GM12878 (cell line): Measurements from ENCODE around the gene MATN1. TPM values are rescaled to one million over a fixed set of nuclear protein-coding genes. Genes with fewer than 3 reads are reported as not detected.

ENCODE experiments used
- CREB1 ChIP-seq: IDR thresholded peaks from 2 replicates; pipeline ENCODE4 v1.6.1; 2012; ENCODE audit warnings: low read depth, mild to moderate bottlenecking, inconsistent platforms
- HDAC2 ChIP-seq: fragments of 200-600 bp; sonication (generic); IDR thresholded peaks from 2 replicates; pipeline ENCODE4 v1.6.1; 2017
- IKZF1 ChIP-seq: fragments of 450-650 bp; conservative IDR thresholded peaks from 2 replicates; pipeline ENCODE4 v1.6.1; 2017; ENCODE audit warnings: antibody characterized with exemption, mild to moderate bottlenecking
- IRF4 ChIP-seq: IDR thresholded peaks from 2 replicates; pipeline ENCODE4 v1.6.1; 2011; ENCODE audit warnings: low read depth, low read length
- KAT2A ChIP-seq: conservative IDR thresholded peaks from 2 replicates; pipeline ENCODE4 v1.6.1; 2011; ENCODE audit warnings: low read depth, low read length; ENCODE audit not compliant: control insufficient read depth
- MYB ChIP-seq: fragments of 150-350 bp; IDR thresholded peaks from 2 replicates; pipeline ENCODE4 v1.6.1; 2014; ENCODE audit warnings: mild to moderate bottlenecking, low read depth, low read length, borderline replicate concordance
- NFYA ChIP-seq: IDR thresholded peaks from 2 replicates; pipeline ENCODE4 v1.6.1; 2011; ENCODE audit warnings: low read depth, mild to moderate bottlenecking, low read length, improper control_type of control experiment, borderline replicate concordance
- SMAD5 ChIP-seq: IDR thresholded peaks from 2 replicates; pipeline ENCODE4 v1.6.1; 2016; ENCODE audit warnings: antibody characterized with exemption, low read depth
- ZNF217 ChIP-seq: fragments of 450-650 bp; IDR thresholded peaks from 2 replicates; pipeline ENCODE4 v1.6.1; 2017; ENCODE audit warnings: antibody characterized with exemption, mild to moderate bottlenecking
- ZNF24 ChIP-seq: fragments of 450-650 bp; IDR thresholded peaks from 2 replicates; pipeline ENCODE4 v1.6.1; 2017; ENCODE audit warnings: antibody characterized with exemption, mild to moderate bottlenecking
- ZNF384 ChIP-seq: IDR thresholded peaks from 2 replicates; pipeline ENCODE4 v1.6.1; 2012; ENCODE audit warnings: low read depth, mild to moderate bottlenecking, low read length, improper control_type of control experiment, borderline replicate concordance
- ZNF622 ChIP-seq: fragments of 450-650 bp; IDR thresholded peaks from 2 replicates; pipeline ENCODE4 v1.6.1; 2017; ENCODE audit warnings: mild to moderate bottlenecking, inconsistent platforms
- ZZZ3 ChIP-seq: IDR thresholded peaks from 2 replicates; pipeline ENCODE4 v1.6.1; 2011; ENCODE audit warnings: low read depth; ENCODE audit not compliant: control insufficient read depth, insufficient read length
- polyA plus RNA-seq, 11 experiments: library from polyadenylated mRNA; depleted of rRNA in 4 of 11; unstranded in 6 of 11; stranded (reverse) in 5 of 11; fragments of >200 nt; fragmentation: Nextera tagmentation in 4 of 11; fragmentation: Illumina TruSeq in 1 of 11; extraction: Ambion mirVana in 4 of 11; extraction: Trizol in 1 of 11; gene quantifications; 1 replicate in 1 of 11; 2 replicates in 10 of 11; pipeline versions ENCODE4 v1.2.1 to v1.2.3, GENCODE V29; 2011 to 2016; ENCODE audit warnings: inconsistent platforms in 2 of 11, missing spikeins in 2 of 11, low read depth in 1 of 11
- total RNA-seq, 4 experiments: library from RNA; depleted of rRNA in 3 of 4; stranded (reverse); fragments of >200 nt in 3 of 4; fragmentation: Illumina TruSeq in 1 of 4; extraction: Trizol in 1 of 4; gene quantifications; 2 replicates each; pipeline versions ENCODE4 v1.2.1 to v1.2.3, GENCODE V29; 2013 to 2021
- TF ChIP-seq, protein P1 (sequence below): fragments of 450-650 bp; IDR thresholded peaks from 2 replicates; pipeline ENCODE4 v1.6.1; 2017; ENCODE audit warnings: antibody characterized with exemption, mild to moderate bottlenecking, moderate library complexity
- TF ChIP-seq, protein P2 (sequence below): IDR thresholded peaks from 2 replicates; pipeline ENCODE4 v1.6.1; 2012; ENCODE audit warnings: mild to moderate bottlenecking, low read depth, low read length
- TF ChIP-seq, protein P3 (sequence below): fragments of 450-650 bp; IDR thresholded peaks from 2 replicates; pipeline ENCODE4 v1.6.1; 2016; ENCODE audit warnings: mild to moderate bottlenecking, moderate library complexity, borderline replicate concordance
- TF ChIP-seq, protein P4 (sequence below): IDR thresholded peaks from 2 replicates; pipeline ENCODE4 v1.6.1; 2011; ENCODE audit warnings: mild to moderate bottlenecking, low read depth, low read length, moderate library complexity; ENCODE audit not compliant: insufficient replicate concordance

The MATN1 gene
- total and polyA plus RNA-seq, 10 of the 15 experiments (the other 5 are each of a cell fraction or from before 2014, with no cell fraction given) = 0.04 to 0.50 (median 0.10) TPM; not detected in 1

DNA sequence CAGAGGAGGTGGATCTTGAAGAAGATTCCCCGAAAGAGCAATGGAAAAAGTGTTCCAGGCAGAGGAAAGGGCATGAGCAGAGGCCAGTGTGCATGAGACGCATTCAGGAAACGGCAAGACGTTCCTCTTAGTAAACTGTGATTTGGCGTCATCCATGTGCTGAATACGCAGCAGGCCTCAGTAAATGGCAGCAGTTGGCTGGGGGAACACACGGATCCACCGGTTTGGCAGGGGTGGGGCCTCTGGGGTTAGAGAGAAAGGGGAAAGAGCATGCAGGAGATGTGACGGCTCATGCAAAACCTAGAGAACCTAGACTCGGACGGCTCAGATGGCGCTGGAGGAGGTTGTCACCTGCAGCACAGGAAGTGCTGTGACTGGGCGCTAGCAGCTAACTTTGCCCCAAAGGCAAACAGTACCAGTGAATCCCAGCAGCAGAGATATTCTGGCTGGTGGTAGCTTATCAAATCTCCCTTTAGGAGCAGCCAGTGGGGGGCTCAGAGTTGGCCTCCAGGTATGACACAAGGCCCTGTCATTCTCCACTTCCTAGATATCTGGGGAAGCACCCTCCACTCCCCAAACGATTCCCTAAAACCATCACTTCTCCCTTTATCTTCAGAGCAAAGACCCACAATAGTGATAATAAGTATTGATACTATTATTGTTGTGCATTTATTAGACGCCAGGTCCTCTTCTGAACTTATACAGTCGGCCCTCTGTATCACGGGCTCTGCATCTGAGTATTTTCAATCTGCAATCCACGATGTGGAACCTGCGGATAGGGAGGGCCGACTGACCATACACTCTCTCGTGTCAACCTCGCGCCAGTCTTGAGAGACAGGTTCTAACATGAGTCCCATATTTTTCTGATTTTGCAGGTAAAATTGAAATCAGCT is 26.6 kb upstream of the MATN1 start (continued):
- TF ChIP-seq, protein P1, sequence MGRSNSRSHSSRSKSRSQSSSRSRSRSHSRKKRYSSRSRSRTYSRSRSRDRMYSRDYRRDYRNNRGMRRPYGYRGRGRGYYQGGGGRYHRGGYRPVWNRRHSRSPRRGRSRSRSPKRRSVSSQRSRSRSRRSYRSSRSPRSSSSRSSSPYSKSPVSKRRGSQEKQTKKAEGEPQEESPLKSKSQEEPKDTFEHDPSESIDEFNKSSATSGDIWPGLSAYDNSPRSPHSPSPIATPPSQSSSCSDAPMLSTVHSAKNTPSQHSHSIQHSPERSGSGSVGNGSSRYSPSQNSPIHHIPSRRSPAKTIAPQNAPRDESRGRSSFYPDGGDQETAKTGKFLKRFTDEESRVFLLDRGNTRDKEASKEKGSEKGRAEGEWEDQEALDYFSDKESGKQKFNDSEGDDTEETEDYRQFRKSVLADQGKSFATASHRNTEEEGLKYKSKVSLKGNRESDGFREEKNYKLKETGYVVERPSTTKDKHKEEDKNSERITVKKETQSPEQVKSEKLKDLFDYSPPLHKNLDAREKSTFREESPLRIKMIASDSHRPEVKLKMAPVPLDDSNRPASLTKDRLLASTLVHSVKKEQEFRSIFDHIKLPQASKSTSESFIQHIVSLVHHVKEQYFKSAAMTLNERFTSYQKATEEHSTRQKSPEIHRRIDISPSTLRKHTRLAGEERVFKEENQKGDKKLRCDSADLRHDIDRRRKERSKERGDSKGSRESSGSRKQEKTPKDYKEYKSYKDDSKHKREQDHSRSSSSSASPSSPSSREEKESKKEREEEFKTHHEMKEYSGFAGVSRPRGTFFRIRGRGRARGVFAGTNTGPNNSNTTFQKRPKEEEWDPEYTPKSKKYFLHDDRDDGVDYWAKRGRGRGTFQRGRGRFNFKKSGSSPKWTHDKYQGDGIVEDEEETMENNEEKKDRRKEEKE = no peak
- TF ChIP-seq ZNF384 = no peak
- no peak for TF ChIP-seq KAT2A
- TF ChIP-seq, protein P2, sequence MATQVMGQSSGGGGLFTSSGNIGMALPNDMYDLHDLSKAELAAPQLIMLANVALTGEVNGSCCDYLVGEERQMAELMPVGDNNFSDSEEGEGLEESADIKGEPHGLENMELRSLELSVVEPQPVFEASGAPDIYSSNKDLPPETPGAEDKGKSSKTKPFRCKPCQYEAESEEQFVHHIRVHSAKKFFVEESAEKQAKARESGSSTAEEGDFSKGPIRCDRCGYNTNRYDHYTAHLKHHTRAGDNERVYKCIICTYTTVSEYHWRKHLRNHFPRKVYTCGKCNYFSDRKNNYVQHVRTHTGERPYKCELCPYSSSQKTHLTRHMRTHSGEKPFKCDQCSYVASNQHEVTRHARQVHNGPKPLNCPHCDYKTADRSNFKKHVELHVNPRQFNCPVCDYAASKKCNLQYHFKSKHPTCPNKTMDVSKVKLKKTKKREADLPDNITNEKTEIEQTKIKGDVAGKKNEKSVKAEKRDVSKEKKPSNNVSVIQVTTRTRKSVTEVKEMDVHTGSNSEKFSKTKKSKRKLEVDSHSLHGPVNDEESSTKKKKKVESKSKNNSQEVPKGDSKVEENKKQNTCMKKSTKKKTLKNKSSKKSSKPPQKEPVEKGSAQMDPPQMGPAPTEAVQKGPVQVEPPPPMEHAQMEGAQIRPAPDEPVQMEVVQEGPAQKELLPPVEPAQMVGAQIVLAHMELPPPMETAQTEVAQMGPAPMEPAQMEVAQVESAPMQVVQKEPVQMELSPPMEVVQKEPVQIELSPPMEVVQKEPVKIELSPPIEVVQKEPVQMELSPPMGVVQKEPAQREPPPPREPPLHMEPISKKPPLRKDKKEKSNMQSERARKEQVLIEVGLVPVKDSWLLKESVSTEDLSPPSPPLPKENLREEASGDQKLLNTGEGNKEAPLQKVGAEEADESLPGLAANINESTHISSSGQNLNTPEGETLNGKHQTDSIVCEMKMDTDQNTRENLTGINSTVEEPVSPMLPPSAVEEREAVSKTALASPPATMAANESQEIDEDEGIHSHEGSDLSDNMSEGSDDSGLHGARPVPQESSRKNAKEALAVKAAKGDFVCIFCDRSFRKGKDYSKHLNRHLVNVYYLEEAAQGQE = no peak
- TF ChIP-seq ZNF24 = no peak
- TF ChIP-seq, protein P3, sequence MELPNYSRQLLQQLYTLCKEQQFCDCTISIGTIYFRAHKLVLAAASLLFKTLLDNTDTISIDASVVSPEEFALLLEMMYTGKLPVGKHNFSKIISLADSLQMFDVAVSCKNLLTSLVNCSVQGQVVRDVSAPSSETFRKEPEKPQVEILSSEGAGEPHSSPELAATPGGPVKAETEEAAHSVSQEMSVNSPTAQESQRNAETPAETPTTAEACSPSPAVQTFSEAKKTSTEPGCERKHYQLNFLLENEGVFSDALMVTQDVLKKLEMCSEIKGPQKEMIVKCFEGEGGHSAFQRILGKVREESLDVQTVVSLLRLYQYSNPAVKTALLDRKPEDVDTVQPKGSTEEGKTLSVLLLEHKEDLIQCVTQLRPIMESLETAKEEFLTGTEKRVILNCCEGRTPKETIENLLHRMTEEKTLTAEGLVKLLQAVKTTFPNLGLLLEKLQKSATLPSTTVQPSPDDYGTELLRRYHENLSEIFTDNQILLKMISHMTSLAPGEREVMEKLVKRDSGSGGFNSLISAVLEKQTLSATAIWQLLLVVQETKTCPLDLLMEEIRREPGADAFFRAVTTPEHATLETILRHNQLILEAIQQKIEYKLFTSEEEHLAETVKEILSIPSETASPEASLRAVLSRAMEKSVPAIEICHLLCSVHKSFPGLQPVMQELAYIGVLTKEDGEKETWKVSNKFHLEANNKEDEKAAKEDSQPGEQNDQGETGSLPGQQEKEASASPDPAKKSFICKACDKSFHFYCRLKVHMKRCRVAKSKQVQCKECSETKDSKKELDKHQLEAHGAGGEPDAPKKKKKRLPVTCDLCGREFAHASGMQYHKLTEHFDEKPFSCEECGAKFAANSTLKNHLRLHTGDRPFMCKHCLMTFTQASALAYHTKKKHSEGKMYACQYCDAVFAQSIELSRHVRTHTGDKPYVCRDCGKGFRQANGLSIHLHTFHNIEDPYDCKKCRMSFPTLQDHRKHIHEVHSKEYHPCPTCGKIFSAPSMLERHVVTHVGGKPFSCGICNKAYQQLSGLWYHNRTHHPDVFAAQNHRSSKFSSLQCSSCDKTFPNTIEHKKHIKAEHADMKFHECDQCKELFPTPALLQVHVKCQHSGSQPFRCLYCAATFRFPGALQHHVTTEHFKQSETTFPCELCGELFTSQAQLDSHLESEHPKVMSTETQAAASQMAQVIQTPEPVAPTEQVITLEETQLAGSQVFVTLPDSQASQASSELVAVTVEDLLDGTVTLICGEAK = peak; percentile 39; the same call in 1 of the 2 replicates
- TF ChIP-seq MYB = no peak
- TF ChIP-seq NFYA = no peak
- no peak for TF ChIP-seq HDAC2
- no peak for TF ChIP-seq IRF4
- peak; percentile 50 for TF ChIP-seq IKZF1
- TF ChIP-seq ZNF217 = no peak
- TF ChIP-seq ZNF622 = no peak
- peak; percentile 67; the same call in 1 of the 2 replicates for TF ChIP-seq SMAD5
- TF ChIP-seq, protein P4, sequence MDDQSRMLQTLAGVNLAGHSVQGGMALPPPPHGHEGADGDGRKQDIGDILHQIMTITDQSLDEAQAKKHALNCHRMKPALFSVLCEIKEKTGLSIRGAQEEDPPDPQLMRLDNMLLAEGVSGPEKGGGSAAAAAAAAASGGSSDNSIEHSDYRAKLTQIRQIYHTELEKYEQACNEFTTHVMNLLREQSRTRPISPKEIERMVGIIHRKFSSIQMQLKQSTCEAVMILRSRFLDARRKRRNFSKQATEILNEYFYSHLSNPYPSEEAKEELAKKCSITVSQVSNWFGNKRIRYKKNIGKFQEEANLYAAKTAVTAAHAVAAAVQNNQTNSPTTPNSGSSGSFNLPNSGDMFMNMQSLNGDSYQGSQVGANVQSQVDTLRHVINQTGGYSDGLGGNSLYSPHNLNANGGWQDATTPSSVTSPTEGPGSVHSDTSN = no peak
- TF ChIP-seq CREB1 = no peak
- no peak for TF ChIP-seq ZZZ3
